Measurements from ENCODE around the gene BCL11A. TPM values are rescaled to one million over a fixed set of nuclear protein-coding genes. Genes with fewer than 3 reads are reported as not detected.

Gene BCL11A
- total RNA-seq, 1 experiment from 2014 or later: 1.3 TPM

DNA sequence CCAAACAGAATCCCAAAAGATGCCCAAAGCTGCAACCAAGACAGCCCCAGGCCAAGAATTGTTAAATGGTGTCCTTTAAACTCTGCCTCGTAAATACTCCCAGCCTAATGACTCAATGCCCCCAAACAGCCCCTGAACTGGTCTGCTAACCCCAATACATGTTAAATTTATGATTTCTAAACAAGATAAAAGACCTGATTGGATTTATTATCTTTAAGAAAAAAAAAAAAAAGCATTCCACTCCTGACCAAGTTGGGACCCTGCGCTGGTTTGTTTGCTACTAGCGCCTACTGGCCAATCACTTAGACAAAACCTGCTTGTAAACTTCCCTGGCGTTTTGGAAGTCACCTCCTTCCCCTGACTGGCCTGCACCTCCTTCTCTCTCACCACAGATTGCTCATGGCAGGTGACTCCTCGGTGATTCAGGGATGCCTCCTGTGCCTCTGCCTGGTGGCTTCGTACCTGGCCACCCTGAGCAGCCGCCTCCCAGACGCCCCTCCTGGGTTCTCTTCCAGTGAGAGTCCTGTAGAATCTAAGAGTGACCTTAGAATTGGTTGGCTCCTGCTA lies 121.3 kb downstream of the BCL11A start:
- BruUV-seq (replicated peaks): no TSS peak
- intact Hi-C loops (cut with micrococcal nuclease; ENCODE audit: unreplicated experiment): no loop called here
- TF ChIP-seq, protein P1, sequence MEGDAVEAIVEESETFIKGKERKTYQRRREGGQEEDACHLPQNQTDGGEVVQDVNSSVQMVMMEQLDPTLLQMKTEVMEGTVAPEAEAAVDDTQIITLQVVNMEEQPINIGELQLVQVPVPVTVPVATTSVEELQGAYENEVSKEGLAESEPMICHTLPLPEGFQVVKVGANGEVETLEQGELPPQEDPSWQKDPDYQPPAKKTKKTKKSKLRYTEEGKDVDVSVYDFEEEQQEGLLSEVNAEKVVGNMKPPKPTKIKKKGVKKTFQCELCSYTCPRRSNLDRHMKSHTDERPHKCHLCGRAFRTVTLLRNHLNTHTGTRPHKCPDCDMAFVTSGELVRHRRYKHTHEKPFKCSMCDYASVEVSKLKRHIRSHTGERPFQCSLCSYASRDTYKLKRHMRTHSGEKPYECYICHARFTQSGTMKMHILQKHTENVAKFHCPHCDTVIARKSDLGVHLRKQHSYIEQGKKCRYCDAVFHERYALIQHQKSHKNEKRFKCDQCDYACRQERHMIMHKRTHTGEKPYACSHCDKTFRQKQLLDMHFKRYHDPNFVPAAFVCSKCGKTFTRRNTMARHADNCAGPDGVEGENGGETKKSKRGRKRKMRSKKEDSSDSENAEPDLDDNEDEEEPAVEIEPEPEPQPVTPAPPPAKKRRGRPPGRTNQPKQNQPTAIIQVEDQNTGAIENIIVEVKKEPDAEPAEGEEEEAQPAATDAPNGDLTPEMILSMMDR (conservative IDR thresholded peaks at IDR 0.05; ENCODE audit: low read depth, low read length): no peak
- TF ChIP-seq EZH2 (IDR thresholded peaks at IDR 0.05; ENCODE audit: borderline replicate concordance, low read depth, low read length, poor library complexity, severe bottlenecking): no peak
- POLR2A ChIA-PET (ENCODE audit: low non-redundant PET): no interaction called here
- Histone ChIP-seq H3K4me1 (ENCODE audit: insufficient read depth, low read length, poor library complexity, severe bottlenecking) (no peaks in the 10 kb centered on the region), H3K27ac (ENCODE audit: low read depth, low read length, poor library complexity, severe bottlenecking) (no peak overlapping the region), H3K27me3 (replicated peaks; ENCODE audit: insufficient read depth, low read depth, low read length, poor library complexity) (peaks cover 28% of the 10 kb centered on the region), H3K9me3 (ENCODE audit: low read depth, low read length, poor library complexity, severe bottlenecking) (no peaks in the 10 kb centered on the region), H3K36me3 (ENCODE audit: insufficient read depth, low read length, poor library complexity, severe bottlenecking) (no peaks in the 10 kb centered on the region), H3K4me3 (ENCODE audit: low read depth, low read length, poor library complexity, severe bottlenecking) (no peak overlapping the region)
- CTCF ChIA-PET: no interaction called here
- DNase-seq (ENCODE audit: low spot score): no peak

DNA sequence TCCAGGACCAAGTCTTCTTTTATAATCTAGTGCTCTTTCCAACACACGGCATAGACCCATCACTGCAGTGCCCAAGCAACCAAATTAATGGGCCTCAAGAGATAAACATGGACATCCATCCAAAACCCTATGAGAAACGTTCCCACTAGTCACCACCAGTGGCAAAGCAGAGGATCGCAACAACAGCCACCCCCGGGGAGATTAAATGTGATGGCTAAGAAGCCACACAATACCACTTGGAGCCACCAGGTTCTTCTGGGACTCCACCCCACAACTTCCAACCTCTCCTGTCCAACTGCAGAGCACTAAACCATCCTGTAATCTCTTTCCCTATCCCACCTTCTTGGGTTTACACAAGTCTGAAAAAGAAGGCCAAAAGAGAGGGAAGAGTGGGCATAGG lies 123.8 kb downstream of the BCL11A start:
- intact Hi-C loops (cut with micrococcal nuclease; ENCODE audit: unreplicated experiment): no loop called here
- CTCF ChIA-PET: no interaction called here
- no peak for TF ChIP-seq EZH2 (IDR thresholded peaks at IDR 0.05; ENCODE audit: borderline replicate concordance, low read depth, low read length, poor library complexity, severe bottlenecking)
- TF ChIP-seq, protein P1 (conservative IDR thresholded peaks at IDR 0.05; ENCODE audit: low read depth, low read length): no peak
- no peak for DNase-seq (ENCODE audit: low spot score)
- Histone ChIP-seq H3K27me3 (replicated peaks; ENCODE audit: insufficient read depth, low read depth, low read length, poor library complexity) (peaks cover 22% of the 10 kb centered on the region), H3K4me1 (ENCODE audit: insufficient read depth, low read length, poor library complexity, severe bottlenecking) (no peaks in the 10 kb centered on the region), H3K9me3 (ENCODE audit: low read depth, low read length, poor library complexity, severe bottlenecking) (no peaks in the 10 kb centered on the region), H3K4me3 (ENCODE audit: low read depth, low read length, poor library complexity, severe bottlenecking) (no peak overlapping the region), H3K27ac (ENCODE audit: low read depth, low read length, poor library complexity, severe bottlenecking) (no peak overlapping the region), H3K36me3 (ENCODE audit: insufficient read depth, low read length, poor library complexity, severe bottlenecking) (no peaks in the 10 kb centered on the region)
- no TSS peak for BruUV-seq (replicated peaks)
- POLR2A ChIA-PET (ENCODE audit: low non-redundant PET): no interaction called here

DNA sequence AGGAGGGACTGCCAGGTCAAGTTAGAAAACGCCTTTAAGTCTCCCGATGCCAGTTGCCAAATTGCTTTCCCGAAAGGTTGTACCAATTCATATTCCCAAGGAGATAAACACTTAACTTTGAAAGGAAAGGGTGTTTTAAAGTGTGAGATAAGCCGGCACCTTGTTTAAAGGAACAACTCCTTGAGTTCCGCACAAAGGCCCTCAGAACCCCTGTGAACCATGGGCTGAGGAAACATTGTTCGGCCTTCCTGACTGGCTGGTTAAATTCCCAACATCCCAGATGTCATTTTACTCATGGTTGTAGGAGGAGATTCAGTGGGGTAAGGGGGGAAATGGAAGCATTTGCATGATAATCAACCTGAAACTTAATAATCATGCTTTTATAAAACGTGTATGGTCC lies 126.6 kb downstream of the BCL11A start:
- H3K9me3 ChIP-seq (ENCODE audit: low read depth, low read length, poor library complexity, severe bottlenecking): no peaks in the 10 kb centered on the region
- BruUV-seq (replicated peaks): no TSS peak
- no peak overlapping the region for H3K4me3 ChIP-seq (ENCODE audit: low read depth, low read length, poor library complexity, severe bottlenecking)
- no peaks in the 10 kb centered on the region for H3K4me1 ChIP-seq (ENCODE audit: insufficient read depth, low read length, poor library complexity, severe bottlenecking)
- DNase-seq (ENCODE audit: low spot score): no peak
- H3K36me3 ChIP-seq (ENCODE audit: insufficient read depth, low read length, poor library complexity, severe bottlenecking): no peaks in the 10 kb centered on the region
- intact Hi-C loops (cut with micrococcal nuclease; ENCODE audit: unreplicated experiment): no loop called here
- TF ChIP-seq EZH2 (IDR thresholded peaks at IDR 0.05; ENCODE audit: borderline replicate concordance, low read depth, low read length, poor library complexity, severe bottlenecking): no peak
- TF ChIP-seq, protein P1 (conservative IDR thresholded peaks at IDR 0.05; ENCODE audit: low read depth, low read length): no peak
- peaks cover 19% of the 10 kb centered on the region for H3K27me3 ChIP-seq (replicated peaks; ENCODE audit: insufficient read depth, low read depth, low read length, poor library complexity)
- ChIA-PET CTCF (no interaction called here), POLR2A (ENCODE audit: low non-redundant PET) (no interaction called here)
- H3K27ac ChIP-seq (ENCODE audit: low read depth, low read length, poor library complexity, severe bottlenecking): no peak overlapping the region

All from A673 (cell line).